Left hindlimb (tissue), 1 donor: ENCODE results near the gene ODAD3.
A peak's percentile ranks its signal among the peaks of the same experiment; 100 is the strongest.
"Not testable (repeated sequence)": the region's sequence is repeated elsewhere in the genome, so short reads cannot be mapped to it uniquely, and the experiment has no call there.

Experiments used
- DNase-seq: peaks from one replicate; pipeline ENCODE4 v3.0.0-alpha.2; 2018

The ODAD3 gene

DNA sequence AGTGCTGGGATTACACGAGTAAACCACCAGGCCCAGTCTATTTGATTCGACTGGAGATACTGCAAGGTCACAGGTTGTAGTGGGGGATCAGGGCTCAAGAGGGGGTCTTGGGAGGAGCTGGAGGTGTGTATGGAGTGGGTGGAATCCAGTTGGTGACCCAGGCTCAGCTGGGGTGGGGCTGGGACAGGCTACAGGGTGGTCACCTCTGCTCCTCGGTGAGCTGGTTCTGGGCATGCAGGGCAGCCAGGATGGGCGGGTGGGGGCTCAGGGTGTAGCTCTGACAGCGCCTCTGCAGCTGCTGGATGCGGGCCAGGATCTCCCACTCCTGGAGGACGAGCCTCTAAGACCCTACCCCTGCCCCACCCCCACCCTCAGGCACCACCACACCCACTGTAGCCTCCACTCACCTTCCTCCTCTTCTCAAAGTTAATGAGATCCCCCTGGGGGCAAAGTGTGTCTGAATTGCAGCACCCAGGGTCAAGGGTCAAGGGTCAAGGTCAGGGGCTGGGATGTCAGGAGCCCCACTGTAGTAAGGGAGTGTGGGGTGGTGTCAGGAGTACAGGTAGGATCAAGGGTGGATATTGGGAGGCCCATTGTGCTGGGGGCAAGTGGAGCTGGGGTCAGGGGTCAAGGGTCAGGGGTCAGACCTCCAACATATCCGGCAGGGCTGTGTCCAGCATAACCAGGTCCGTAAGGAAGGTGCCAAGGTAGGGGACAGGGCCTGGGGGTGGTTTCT is 32.9 kb downstream of the ODAD3 start:
- no peak for DNase-seq

GRCh38 chr19:11400798-11401197 is 34.1 kb downstream of the ODAD3 start:
- no peak for DNase-seq

- DNase-seq: no peak
Observed at GRCh38 chr19:11399667-11400066, 35.3 kb downstream of the ODAD3 start.

- no peak for DNase-seq
Observed at GRCh38 chr19:11397089-11397610, 37.8 kb downstream of the ODAD3 start.

GRCh38 chr19:11390933-11391680 is 43.8 kb downstream of the ODAD3 start:
- no peak for DNase-seq

GRCh38 chr19:11390359-11390758 is 44.6 kb downstream of the ODAD3 start:
- no peak for DNase-seq

- no peak for DNase-seq
Observed at GRCh38 chr19:11387162-11388034, 47.5 kb downstream of the ODAD3 start.

- DNase-seq: no peak
Observed at GRCh38 chr19:11384778-11385129, 50.2 kb downstream of the ODAD3 start.

DNA sequence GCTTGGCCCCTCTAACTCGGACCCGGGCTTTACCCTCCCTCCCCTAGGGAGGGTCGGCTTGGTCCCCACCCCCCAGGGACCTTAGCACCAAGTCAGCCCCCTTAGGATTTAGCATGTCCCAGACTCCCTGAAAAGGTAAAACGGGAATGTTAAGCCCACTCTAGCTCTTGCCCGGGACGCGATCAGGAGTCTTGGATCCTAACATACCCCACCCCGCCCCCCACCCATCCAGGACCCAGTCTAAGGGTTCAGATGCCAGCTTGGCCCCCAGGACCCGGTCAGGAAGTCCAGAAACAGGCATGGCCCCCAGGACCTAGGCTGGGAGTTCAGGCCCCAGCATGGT is 51.2 kb downstream of the ODAD3 start:
- DNase-seq: no peak

- DNase-seq: no peak
Observed at GRCh38 chr19:11382898-11383705, 51.8 kb downstream of the ODAD3 start.

- DNase-seq: peak; percentile 96
Observed at GRCh38 chr19:11380653-11381537, 54.0 kb downstream of the ODAD3 start.

- no peak for DNase-seq
Observed at GRCh38 chr19:11379857-11380350, 55.0 kb downstream of the ODAD3 start.

GRCh38 chr19:11379269-11379845 is 55.6 kb downstream of the ODAD3 start:
- not testable (repeated sequence) for DNase-seq

- peak; percentile 36 for DNase-seq
Observed at GRCh38 chr19:11378319-11379189, 56.4 kb downstream of the ODAD3 start.

DNA sequence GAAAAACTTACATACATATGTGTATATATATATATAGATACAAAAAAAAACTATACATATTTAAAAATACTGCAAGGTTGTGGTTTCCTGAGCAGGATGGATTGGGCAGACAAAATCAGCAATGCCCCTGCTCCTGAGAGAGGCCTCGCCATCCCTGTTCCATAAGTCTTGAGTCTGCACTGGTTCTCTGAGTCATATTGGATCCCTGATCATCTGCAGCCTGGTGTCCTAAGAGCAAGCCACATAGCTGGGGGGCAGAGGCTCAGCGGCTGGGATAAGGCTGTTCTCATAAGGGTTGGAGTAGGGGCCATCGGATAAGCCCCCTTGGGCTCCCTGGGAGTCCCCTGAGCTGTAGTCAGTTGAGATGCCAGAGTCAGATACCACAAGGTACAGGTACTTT is 57.2 kb downstream of the ODAD3 start:
- DNase-seq: no peak

GRCh38 chr19:11377237-11377636 is 57.7 kb downstream of the ODAD3 start:
- no peak for DNase-seq

GRCh38 chr19:11375143-11375948 is 59.6 kb downstream of the ODAD3 start:
- no peak for DNase-seq

DNA sequence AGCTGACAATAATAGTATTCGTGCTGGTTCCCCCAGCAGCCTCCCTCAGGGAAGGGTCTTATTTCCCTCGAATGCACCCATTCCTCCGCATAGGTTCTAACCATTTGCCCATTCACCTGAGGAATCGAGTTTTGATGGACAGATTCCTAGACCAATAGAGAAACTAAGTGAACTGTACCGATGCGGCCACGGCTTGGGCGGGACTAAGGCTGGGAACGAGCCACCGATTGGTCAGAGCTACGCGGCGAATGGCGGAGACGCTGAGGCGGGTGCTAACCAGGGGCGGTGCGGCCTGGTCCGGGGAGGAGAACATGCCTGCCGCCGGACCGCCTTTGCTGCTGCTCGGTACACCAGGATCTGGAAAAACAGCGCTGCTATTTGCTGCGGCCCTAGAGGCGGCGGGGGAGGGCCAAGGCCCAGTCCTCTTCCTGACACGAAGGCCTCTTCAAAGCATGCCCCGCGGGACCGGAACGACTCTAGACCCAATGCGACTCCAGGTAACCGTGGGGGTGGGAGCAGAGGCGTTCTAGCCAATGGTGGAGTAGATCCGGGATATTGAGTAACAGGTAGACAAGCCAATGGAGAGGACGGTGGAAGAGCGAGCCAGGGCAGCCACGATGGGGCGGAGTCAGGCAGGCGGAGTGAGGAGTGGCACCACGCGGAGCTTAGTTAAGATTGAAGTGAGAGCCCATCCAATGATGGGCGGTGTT is 60.3 kb downstream of the ODAD3 start, which contains the start of gene SWSAP1:
SWSAP1 (plus strand) TSS at position 234 of the 710 bp plus-strand sequence; CDS start at position 249, 15 bp downstream.
- peak; percentile 99 for DNase-seq
